Hematopoietic multipotent progenitor cell treated with erythropoietin and hydrocortisone succinate and interleukin-3 and kit ligand, for 6 days (in vitro differentiated cells): ENCODE data around the gene RAMACL.
"Not testable (repeated sequence)": the region's sequence is repeated elsewhere in the genome, so short reads cannot be mapped to it uniquely, and the experiment has no call there.

Experiments used
- DNase-seq: peaks from one replicate; pipeline ENCODE4 v3.0.0-alpha.2; 2015

Gene RAMACL

DNA sequence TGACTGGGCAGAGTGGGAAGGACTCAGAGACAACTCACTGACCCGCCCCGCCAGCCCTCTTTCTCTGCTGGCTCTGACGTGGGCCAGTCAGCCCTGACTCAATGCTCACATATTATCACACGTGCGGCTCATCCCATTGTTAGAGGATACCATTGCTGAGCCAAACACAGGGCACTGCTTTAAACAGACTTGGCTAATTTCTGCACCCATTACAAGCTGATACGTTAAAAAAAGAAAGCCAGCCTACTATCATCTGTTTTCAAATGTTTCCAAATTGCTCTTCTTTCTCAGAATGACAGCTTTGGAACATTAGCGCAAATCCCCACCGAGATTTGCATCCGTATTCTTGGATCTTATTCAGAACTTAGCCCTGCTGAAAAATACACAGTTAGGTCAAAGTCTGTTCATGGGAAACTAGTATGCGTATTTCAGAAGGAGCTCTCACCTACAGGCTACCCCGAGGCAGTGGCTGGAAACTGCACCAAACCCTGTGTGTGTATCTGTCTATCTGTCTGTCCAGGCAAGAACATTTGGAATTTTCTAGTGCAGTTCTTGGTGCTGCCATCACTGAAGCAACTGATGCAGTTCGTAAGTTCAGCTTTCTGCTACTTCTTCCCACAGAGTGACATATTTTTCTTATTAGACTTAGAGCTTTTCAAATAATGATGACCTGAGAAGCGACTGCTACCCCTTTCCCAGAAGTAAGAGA, 32.8 kb downstream of the RAMACL start:
- no peak for DNase-seq

DNA sequence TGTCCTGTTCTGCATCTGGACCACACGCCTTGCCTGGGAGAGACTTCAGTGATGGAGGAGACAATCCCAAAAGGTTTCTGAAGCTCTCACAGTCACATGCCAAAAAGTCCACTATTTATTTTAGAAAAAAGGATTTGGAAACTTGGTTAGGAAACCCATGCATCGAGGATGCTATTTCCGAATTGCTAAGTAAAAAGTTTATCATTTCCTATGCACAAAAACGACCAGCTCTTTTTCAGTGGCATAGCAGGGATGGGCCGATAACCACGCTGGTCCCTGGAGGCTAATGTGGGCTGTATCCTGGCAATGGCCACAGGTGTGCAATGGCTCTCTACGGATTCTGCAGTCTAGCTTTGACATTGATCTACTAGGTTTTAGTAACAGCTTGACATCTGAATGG, 33.9 kb downstream of the RAMACL start:
- no peak for DNase-seq

- no peak for DNase-seq
Measured at GRCh38 chr6:166551754-166552495, 34.6 kb downstream of the RAMACL start.

DNA sequence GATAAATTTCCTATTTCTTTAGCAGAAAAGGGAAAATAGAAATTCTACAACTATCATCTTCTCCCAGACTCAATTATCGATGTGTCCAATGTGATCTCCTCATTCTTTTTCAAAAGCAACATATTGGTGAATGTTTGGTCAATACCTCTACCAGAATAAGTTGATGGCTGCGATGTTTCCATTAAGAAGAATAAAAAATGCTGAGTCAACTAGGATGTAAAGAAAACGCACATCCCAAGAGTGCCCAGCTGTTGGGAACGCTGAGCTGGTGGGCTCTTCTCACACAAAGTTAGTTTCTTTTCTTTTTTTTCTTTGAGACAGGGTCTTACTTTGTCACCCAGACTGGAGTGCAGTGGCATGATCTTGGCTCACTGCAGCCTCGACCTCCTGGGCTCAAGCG, 39.8 kb downstream of the RAMACL start:
- DNase-seq, result no peak

DNA sequence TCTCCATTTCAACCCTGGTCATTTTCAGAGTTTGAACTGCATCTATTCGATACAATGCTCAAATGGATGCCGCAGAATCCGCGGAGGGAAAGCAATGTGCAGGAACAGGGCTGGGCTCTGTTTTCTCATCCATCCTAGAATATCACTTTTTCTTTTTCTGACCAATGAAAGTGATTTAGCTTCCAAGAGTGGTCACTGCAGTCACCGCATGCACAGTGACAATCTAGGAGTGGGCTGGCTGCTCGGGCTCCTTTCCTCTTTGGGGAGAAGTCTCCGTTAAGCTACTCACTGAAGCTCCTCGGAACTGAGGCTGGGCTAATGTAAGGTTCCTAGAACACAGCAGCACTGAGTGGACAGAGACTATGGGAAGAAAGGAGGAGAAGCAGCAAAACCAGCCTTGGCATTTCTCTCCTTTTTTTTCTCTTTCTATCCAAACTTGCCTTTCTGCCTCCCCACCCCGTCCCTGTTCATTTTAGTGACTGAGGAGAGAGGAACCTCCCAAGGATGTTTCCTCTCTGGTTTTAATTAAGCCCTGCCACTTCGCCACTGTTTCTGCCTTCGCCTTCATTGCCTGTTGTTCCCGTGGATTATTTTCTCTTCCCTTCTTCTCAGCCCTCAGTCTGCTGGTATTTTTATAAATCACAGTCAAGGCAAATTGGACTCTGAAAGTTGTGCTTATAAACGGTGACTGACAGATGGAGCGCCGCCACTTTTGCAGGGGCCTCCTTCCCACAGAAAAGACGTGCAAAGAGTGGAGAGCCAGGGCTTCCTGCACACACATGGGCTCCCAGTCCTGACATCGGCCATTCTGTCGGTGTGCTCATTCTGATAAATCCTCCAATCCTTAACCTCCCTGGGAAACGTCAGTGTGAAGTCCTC, 41.1 kb downstream of the RAMACL start:
- no peak for DNase-seq

- no peak for DNase-seq
Measured at GRCh38 chr6:166544296-166544605, 42.2 kb downstream of the RAMACL start.

- no peak for DNase-seq
Measured at GRCh38 chr6:166543603-166544295, 42.7 kb downstream of the RAMACL start.

DNA sequence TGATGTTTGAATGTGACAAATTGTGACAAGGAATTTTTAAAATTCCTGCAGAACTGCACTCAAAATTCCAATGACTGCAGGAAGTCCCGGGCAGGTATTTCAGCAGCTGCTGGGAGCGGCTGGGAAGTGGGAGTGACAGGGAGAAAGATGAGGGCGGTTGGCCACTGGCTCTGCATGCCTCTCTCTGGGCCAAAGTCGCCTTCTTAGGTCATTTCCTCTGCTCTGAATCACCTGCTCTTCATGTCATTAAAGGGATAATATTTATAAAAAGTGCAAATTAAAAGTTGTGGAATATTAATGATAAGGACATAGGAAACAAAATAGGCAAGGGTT, 43.9 kb downstream of the RAMACL start:
- DNase-seq, result no peak

DNA sequence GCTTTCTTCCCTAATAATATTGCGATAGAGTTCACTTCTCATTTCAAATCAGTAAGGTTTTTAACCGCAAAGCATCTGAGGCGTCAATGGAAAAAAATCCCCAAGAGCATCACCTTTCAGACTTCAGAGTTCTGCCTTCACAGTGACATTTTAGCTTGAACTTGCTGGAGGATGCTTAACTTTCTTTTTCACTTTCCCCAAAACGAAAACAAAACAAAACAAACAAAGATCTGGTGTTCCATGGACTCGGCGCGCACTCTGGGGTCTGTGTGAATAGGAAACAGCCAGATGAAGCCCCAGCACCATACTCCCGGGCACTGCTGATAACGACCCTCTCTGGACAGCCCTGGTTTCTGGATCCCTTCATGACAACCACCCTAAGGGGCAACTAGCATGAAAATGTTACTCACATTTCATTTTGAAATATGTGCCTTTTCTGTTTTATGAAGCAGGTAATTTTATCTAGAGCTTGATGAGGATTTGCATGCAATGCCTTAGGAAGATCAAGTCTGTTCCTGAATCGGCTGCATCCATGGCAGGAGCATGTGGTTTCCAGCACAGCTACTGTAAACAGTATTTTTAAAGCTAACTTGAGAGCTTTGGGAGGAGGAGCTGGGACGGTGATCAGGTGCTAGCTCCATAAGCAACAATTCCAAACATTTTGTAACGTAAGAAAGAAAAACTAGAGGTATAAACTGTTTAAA, 44.5 kb downstream of the RAMACL start:
- DNase-seq, result no peak

GRCh38 chr6:166541366-166541765, 45.1 kb downstream of the RAMACL start:
- no peak for DNase-seq

- DNase-seq, result no peak
Measured at GRCh38 chr6:166540631-166541331, 45.7 kb downstream of the RAMACL start.

GRCh38 chr6:166539543-166539942, 46.9 kb downstream of the RAMACL start:
- DNase-seq, result no peak

GRCh38 chr6:166539011-166539385, 47.5 kb downstream of the RAMACL start:
- not testable (repeated sequence) for DNase-seq

GRCh38 chr6:166538297-166539010, 48.0 kb downstream of the RAMACL start:
- DNase-seq, result no peak

DNA sequence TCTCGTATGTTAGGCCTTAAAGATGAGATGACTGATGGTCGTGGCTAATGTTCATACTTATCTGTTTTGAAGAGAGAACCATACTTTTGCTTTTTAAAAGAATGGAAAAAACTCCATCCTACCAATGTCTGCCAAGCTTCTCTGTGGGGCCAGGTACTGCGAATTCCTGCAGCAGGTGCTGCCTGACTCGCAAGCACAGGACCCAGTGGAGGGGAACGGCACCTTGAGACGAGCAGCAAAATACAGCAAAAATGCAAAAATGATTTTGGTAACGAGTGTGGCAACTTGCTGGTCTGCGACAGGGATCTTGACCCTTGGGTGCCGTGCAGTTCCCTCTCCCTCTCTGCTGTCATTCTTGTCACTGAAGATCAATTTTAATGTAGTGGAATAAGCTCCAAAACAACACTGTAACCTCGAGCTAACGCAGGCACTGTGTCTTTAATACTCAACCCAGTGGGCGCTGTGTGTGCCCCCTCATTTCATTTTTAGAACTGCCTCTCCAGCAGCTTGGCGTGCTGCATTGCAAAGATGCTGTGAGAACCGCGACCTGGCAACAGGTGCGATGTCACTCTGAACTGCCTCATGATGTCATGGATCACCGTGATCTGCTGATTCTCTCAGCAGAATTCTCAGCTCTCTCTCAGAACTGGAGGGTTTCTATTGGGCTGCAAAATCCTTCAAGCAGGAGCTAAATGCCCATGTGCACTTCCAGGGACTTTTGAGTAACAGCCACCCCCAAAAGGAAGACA, 51.6 kb downstream of the RAMACL start:
- no peak for DNase-seq

- no peak for DNase-seq
Measured at GRCh38 chr6:166533205-166533824, 53.2 kb downstream of the RAMACL start.
